GM19372 (cell line): Measurements from ENCODE around the gene MDFIC2.
A peak's percentile ranks its signal among the peaks of the same experiment; 100 is the strongest.
"Not testable (repeated sequence)": the region's sequence is repeated elsewhere in the genome, so short reads cannot be mapped to it uniquely, and the experiment has no call there.

ENCODE experiments used
- ATAC-seq: cut with Tn5 transposase; IDR thresholded peaks from one replicate; pipeline ENCODE4 v1.9.1; 2021; ENCODE audit warnings: mild to moderate bottlenecking, low read depth, moderate library complexity; ENCODE audit not compliant: unreplicated experiment

The MDFIC2 gene

GRCh38 chr3:70312336-70312735 lies at the start of gene MDFIC2:
Gene MDFIC2 (minus strand): TSS chr3:70312638. CDS start chr3:70311973, 665 bp downstream.
- no peak for ATAC-seq

GRCh38 chr3:70360979-70361760 lies 48.7 kb upstream of the MDFIC2 start:
- ATAC-seq: peak; percentile 64

GRCh38 chr3:70359711-70360110 lies 47.3 kb upstream of the MDFIC2 start:
- no peak for ATAC-seq

- ATAC-seq: no peak
Measured at GRCh38 chr3:70358978-70359580, 46.6 kb upstream of the MDFIC2 start.

GRCh38 chr3:70352215-70352614 lies 39.8 kb upstream of the MDFIC2 start:
- no peak for ATAC-seq

- ATAC-seq: no peak
Measured at GRCh38 chr3:70342149-70342548, 29.7 kb upstream of the MDFIC2 start.

- ATAC-seq: not testable (repeated sequence)
Measured at GRCh38 chr3:70336885-70337284, 24.4 kb upstream of the MDFIC2 start.

GRCh38 chr3:70333080-70333479 lies 20.6 kb upstream of the MDFIC2 start:
- no peak for ATAC-seq

- ATAC-seq: no peak
Measured at GRCh38 chr3:70315021-70315420, 2.6 kb upstream of the MDFIC2 start.

- ATAC-seq: no peak
Measured at GRCh38 chr3:70310809-70311208, 1.6 kb downstream of the MDFIC2 start.

GRCh38 chr3:70309591-70309990 lies 2.8 kb downstream of the MDFIC2 start:
- no peak for ATAC-seq

GRCh38 chr3:70308760-70309159 lies 3.7 kb downstream of the MDFIC2 start:
- ATAC-seq: no peak

- ATAC-seq: no peak
Measured at GRCh38 chr3:70306736-70307135, 5.7 kb downstream of the MDFIC2 start.

- no peak for ATAC-seq
Measured at GRCh38 chr3:70298385-70298784, 14.1 kb downstream of the MDFIC2 start.

GRCh38 chr3:70291097-70291482 lies 21.3 kb downstream of the MDFIC2 start:
- ATAC-seq: no peak

GRCh38 chr3:70290431-70291096 lies 21.9 kb downstream of the MDFIC2 start:
- not testable (repeated sequence) for ATAC-seq

- ATAC-seq: no peak
Measured at GRCh38 chr3:70281663-70282062, 30.8 kb downstream of the MDFIC2 start.

GRCh38 chr3:70277304-70277703 lies 35.1 kb downstream of the MDFIC2 start:
- no peak for ATAC-seq

- no peak for ATAC-seq
Measured at GRCh38 chr3:70276901-70277300, 35.5 kb downstream of the MDFIC2 start.

GRCh38 chr3:70273492-70273891 lies 38.9 kb downstream of the MDFIC2 start:
- ATAC-seq: no peak

GRCh38 chr3:70272798-70273197 lies 39.6 kb downstream of the MDFIC2 start:
- no peak for ATAC-seq
